IMR-90 (cell line): ENCODE data around the gene PDILT.

Experiments used
- CEBPB ChIP-seq: IDR thresholded peaks from 2 replicates; pipeline ENCODE4 v1.6.1; 2012; ENCODE audit warnings: low read depth, low read length, improper control_type of control experiment
- CTCF ChIP-seq: conservative IDR thresholded peaks from 2 replicates; pipeline ENCODE4 v1.5.1; 2012; ENCODE audit warnings: mild to moderate bottlenecking, low read depth, low read length, improper control_type of control experiment
- FOS ChIP-seq: fragments of 150-350 bp; IDR thresholded peaks from 2 replicates; pipeline ENCODE4 v1.6.1; 2016; ENCODE audit warnings: low read depth, low read length
- MAFK ChIP-seq: IDR thresholded peaks from 2 replicates; pipeline ENCODE4 v1.6.1; 2012; ENCODE audit warnings: low read depth, low read length, improper control_type of control experiment
- MXI1 ChIP-seq: IDR thresholded peaks from 2 replicates; pipeline ENCODE4 v1.6.1; 2012; ENCODE audit warnings: low read depth, mild to moderate bottlenecking, low read length, moderate library complexity, borderline replicate concordance
- POLR2A ChIP-seq: IDR thresholded peaks from 2 replicates; pipeline ENCODE4 v1.6.1; 2012; ENCODE audit warnings: mild to moderate bottlenecking, low read depth, low read length
- RAD21 ChIP-seq: IDR thresholded peaks from 2 replicates; pipeline ENCODE4 v1.6.1; 2012; ENCODE audit warnings: low read length, improper control_type of control experiment

- TF ChIP-seq MAFK: no peak
- TF ChIP-seq CTCF: no peak
- TF ChIP-seq CEBPB: no peak
- TF ChIP-seq MXI1: no peak
- TF ChIP-seq POLR2A: no peak
- TF ChIP-seq FOS: no peak
- no peak for TF ChIP-seq RAD21
Measured at GRCh38 chr16:20318437-20318836, 86.1 kb downstream of the PDILT start.
